GM04503 (cell line): ENCODE data around the gene HMCN2.
"Not testable (repeated sequence)": the region's sequence is repeated elsewhere in the genome, so short reads cannot be mapped to it uniquely, and the experiment has no call there.

Experiments
- DNase-seq: peaks from one replicate; pipeline ENCODE4 v3.0.0-alpha.2; 2012; ENCODE audit warnings: low read depth

The HMCN2 gene

GRCh38 chr9:130331061-130331460 is 65.5 kb downstream of the HMCN2 start:
- no peak for DNase-seq

GRCh38 chr9:130331573-130331972 is 66.0 kb downstream of the HMCN2 start:
- peak; percentile 75 for DNase-seq

GRCh38 chr9:130332384-130332926 is 66.9 kb downstream of the HMCN2 start:
- DNase-seq: no peak

- no peak for DNase-seq
Observed at GRCh38 chr9:130333041-130333711, 67.6 kb downstream of the HMCN2 start.

- DNase-seq: no peak
Observed at GRCh38 chr9:130333712-130334062, 68.1 kb downstream of the HMCN2 start.

- DNase-seq: no peak
Observed at GRCh38 chr9:130334915-130335314, 69.4 kb downstream of the HMCN2 start.

GRCh38 chr9:130336027-130336610 is 70.6 kb downstream of the HMCN2 start:
- DNase-seq: no peak

GRCh38 chr9:130336885-130337284 is 71.3 kb downstream of the HMCN2 start:
- no peak for DNase-seq

GRCh38 chr9:130337318-130337717 is 71.8 kb downstream of the HMCN2 start:
- no peak for DNase-seq

GRCh38 chr9:130337784-130338380 is 72.3 kb downstream of the HMCN2 start:
- no peak for DNase-seq

GRCh38 chr9:130338891-130339290 is 73.3 kb downstream of the HMCN2 start:
- DNase-seq: not testable (repeated sequence)

- DNase-seq: no peak
Observed at GRCh38 chr9:130339306-130339705, 73.7 kb downstream of the HMCN2 start.

- DNase-seq: no peak
Observed at GRCh38 chr9:130340011-130340410, 74.5 kb downstream of the HMCN2 start.

- DNase-seq: not testable (repeated sequence)
Observed at GRCh38 chr9:130340557-130340956, 75.0 kb downstream of the HMCN2 start.

- no peak for DNase-seq
Observed at GRCh38 chr9:130341128-130341527, 75.6 kb downstream of the HMCN2 start.

GRCh38 chr9:130341839-130342713 is 76.5 kb downstream of the HMCN2 start:
- no peak for DNase-seq

- no peak for DNase-seq
Observed at GRCh38 chr9:130342714-130343085, 77.1 kb downstream of the HMCN2 start.

GRCh38 chr9:130343445-130343918 is 77.9 kb downstream of the HMCN2 start:
- no peak for DNase-seq

- no peak for DNase-seq
Observed at GRCh38 chr9:130344366-130344765, 78.8 kb downstream of the HMCN2 start.

- DNase-seq: no peak
Observed at GRCh38 chr9:130345009-130345896, 79.7 kb downstream of the HMCN2 start.

- DNase-seq: no peak
Observed at GRCh38 chr9:130345897-130346385, 80.4 kb downstream of the HMCN2 start.
